H1 (cell line): ENCODE measurements around the gene IGF1. TPM values are rescaled to one million over a fixed set of nuclear protein-coding genes. Genes with fewer than 3 reads are reported as not detected.

Source experiments
- CTCF ChIA-PET: fragments of 300-600 bp; sonication (Branson Sonifier 250); formaldehyde crosslinking; loops from one replicate; lab custom pipeline; 2021; ENCODE audit not compliant: partially characterized antibody; lab: Charles Lee
- POLR2A ChIA-PET: fragments of 300-600 bp; sonication (Branson Sonifier 250); formaldehyde crosslinking; loops from one replicate; lab custom pipeline; 2021; ENCODE audit warnings: inconsistent platforms; ENCODE audit not compliant: partially characterized antibody; lab: Charles Lee
- DNase-seq, 2 experiments: peaks; one replicate each; pipeline versions ENCODE4 v3.0.0 to v3.0.0-alpha.2; 2010 to 2022; ENCODE audit warnings: low spot score in 2 of 2, low read depth in 1 of 2, mixed read lengths in 1 of 2
- FAIRE-seq: peaks from 2 replicates; lab custom pipeline; 2011; peaks lifted over from hg19 to GRCh38; lab: Jason Lieb, UNC
- H2AFZ ChIP-seq: 2 replicates; pipeline ENCODE4 v1.8.1; 2012; ENCODE audit warnings: low read length, inconsistent platforms
- H2AK5ac ChIP-seq: 2 replicates; pipeline ENCODE4 v1.6.1; 2013; ENCODE audit warnings: low read depth, low read length
- H2BK120ac ChIP-seq: replicated peaks from 2 replicates; pipeline ENCODE3; 2013; ENCODE audit warnings: low read depth, low read length, inconsistent platforms
- H2BK12ac ChIP-seq: 2 replicates; pipeline ENCODE4 v1.6.1; 2013; ENCODE audit warnings: low read depth, low read length
- H2BK15ac ChIP-seq: 2 replicates; pipeline ENCODE4 v1.6.1; 2013; ENCODE audit warnings: low read length
- H2BK20ac ChIP-seq: 2 replicates; pipeline ENCODE4 v1.6.1; 2013; ENCODE audit warnings: low read length
- H2BK5ac ChIP-seq: 2 replicates; pipeline ENCODE4 v1.6.1; 2013; ENCODE audit warnings: low read depth, low read length
- H3K14ac ChIP-seq: 2 replicates; pipeline ENCODE4 v1.6.1; 2013; ENCODE audit warnings: inconsistent platforms; ENCODE audit not compliant: insufficient read length
- H3K18ac ChIP-seq: 2 replicates; pipeline ENCODE4 v1.6.1; 2013; ENCODE audit warnings: low read length; ENCODE audit errors: extremely low read depth
- H3K23ac ChIP-seq: 2 replicates; pipeline ENCODE4 v1.6.1; 2013; ENCODE audit warnings: inconsistent platforms; ENCODE audit not compliant: insufficient read length
- H3K23me2 ChIP-seq: 2 replicates; pipeline ENCODE4 v1.6.1; 2013; ENCODE audit warnings: low read depth, low read length
- H3K27ac ChIP-seq: 2 replicates; pipeline ENCODE4 v1.6.1; 2011; ENCODE audit warnings: low read depth, low read length, inconsistent platforms
- H3K27me3 ChIP-seq, 4 experiments: replicated peaks in 1 of 4; 1 replicate in 1 of 4; 2 replicates in 3 of 4; pipeline versions ENCODE4 v1.6.1 to v1.8.1; 2011 to 2013; ENCODE audit warnings: low read length in 3 of 4, mild to moderate bottlenecking in 3 of 4, inconsistent platforms in 2 of 4, mixed read lengths in 2 of 4, moderate library complexity in 1 of 4; ENCODE audit not compliant: control insufficient read depth in 3 of 4, insufficient read depth in 3 of 4; ENCODE audit errors: extremely low read depth in 1 of 4
- H3K36me3 ChIP-seq, 4 experiments: 2 replicates each; pipeline versions ENCODE4 v1.6.1 to v1.8.1; 2011 to 2013; ENCODE audit warnings: mild to moderate bottlenecking in 4 of 4, low read length in 3 of 4, moderate library complexity in 2 of 4, control low read depth in 1 of 4, inconsistent platforms in 1 of 4; ENCODE audit not compliant: insufficient read depth in 4 of 4, control insufficient read depth in 2 of 4
- H3K4ac ChIP-seq: replicated peaks from 2 replicates; pipeline ENCODE3; 2013; ENCODE audit warnings: low read length, low read depth, mixed read lengths, inconsistent platforms; ENCODE audit not compliant: insufficient read length
- H3K4me1 ChIP-seq, 4 experiments: replicated peaks in 1 of 4; 1 replicate in 1 of 4; 2 replicates in 3 of 4; pipeline versions ENCODE4 v1.6.1 to v1.8.1; 2011 to 2013; ENCODE audit warnings: low read length in 3 of 4, inconsistent platforms in 2 of 4, mixed read lengths in 1 of 4; ENCODE audit not compliant: insufficient read depth in 4 of 4, control insufficient read depth in 3 of 4
- H3K4me2 ChIP-seq, 2 experiments: 2 replicates each; pipeline versions ENCODE4 v1.6.1 to v1.8.1; 2011 to 2013; ENCODE audit warnings: low read depth in 2 of 2, low read length in 2 of 2, control low read depth in 1 of 2, inconsistent platforms in 1 of 2, mild to moderate bottlenecking in 1 of 2; ENCODE audit not compliant: insufficient read depth in 1 of 2
- H3K4me3 ChIP-seq, 4 experiments: fragments of 200-600, 300-600 bp in 1 of 4; sonication (generic), shearing (Covaris generic), sonication (Bioruptor Twin) in 1 of 4; 2 replicates each; pipeline versions ENCODE4 v1.5.1 to v1.8.1; 2011 to 2016; ENCODE audit warnings: low read length in 4 of 4, low read depth in 3 of 4, control low read depth in 2 of 4, inconsistent platforms in 2 of 4, mild to moderate bottlenecking in 2 of 4, mixed read lengths in 1 of 4, moderate library complexity in 1 of 4; ENCODE audit not compliant: insufficient read depth in 2 of 4; ENCODE audit errors: extremely low read depth in 1 of 4
- H3K56ac ChIP-seq: replicated peaks from 2 replicates; pipeline ENCODE3; 2013; ENCODE audit warnings: low read depth, mild to moderate bottlenecking, mixed read lengths, low read length, inconsistent platforms; ENCODE audit not compliant: insufficient read length
- H3K79me1 ChIP-seq: 2 replicates; pipeline ENCODE4 v1.6.1; 2013; ENCODE audit warnings: low read depth, low read length, control low read depth
- H3K79me2 ChIP-seq, 2 experiments: 2 replicates each; pipeline versions ENCODE4 v1.6.1 to v1.8.1; 2012 to 2013; ENCODE audit warnings: low read length in 2 of 2, mild to moderate bottlenecking in 2 of 2, inconsistent platforms in 1 of 2; ENCODE audit not compliant: insufficient read depth in 2 of 2, control insufficient read depth in 1 of 2
- H3K9ac ChIP-seq, 4 experiments: replicated peaks in 1 of 4; 1 replicate in 1 of 4; 2 replicates in 3 of 4; pipeline versions ENCODE4 v1.6.1 to v1.8.1; 2011 to 2013; ENCODE audit warnings: low read depth in 3 of 4, low read length in 3 of 4, control low read depth in 2 of 4, mild to moderate bottlenecking in 2 of 4, moderate library complexity in 2 of 4, inconsistent platforms in 1 of 4; ENCODE audit errors: extremely low read depth in 1 of 4
- H3K9me3 ChIP-seq, 2 experiments: 2 replicates each; pipeline versions ENCODE4 v1.6.1 to v1.8.1; 2012 to 2013; ENCODE audit warnings: mild to moderate bottlenecking in 2 of 2, moderate library complexity in 2 of 2, control low read depth in 1 of 2, inconsistent platforms in 1 of 2, low read depth in 1 of 2, low read length in 1 of 2, mixed read lengths in 1 of 2; ENCODE audit not compliant: insufficient read depth in 2 of 2
- H4K20me1 ChIP-seq, 2 experiments: replicated peaks in 1 of 2; 2 replicates each; pipeline versions ENCODE3 to v1.8.1; 2011 to 2013; ENCODE audit warnings: inconsistent platforms in 2 of 2, low read length in 2 of 2, mild to moderate bottlenecking in 1 of 2; ENCODE audit not compliant: insufficient read depth in 2 of 2, control insufficient read depth in 1 of 2
- H4K5ac ChIP-seq: 2 replicates; pipeline ENCODE4 v1.6.1; 2013; ENCODE audit warnings: low read length, low read depth, mixed read lengths, inconsistent platforms; ENCODE audit not compliant: insufficient read length
- H4K8ac ChIP-seq: 2 replicates; pipeline ENCODE4 v1.8.0; 2013; ENCODE audit warnings: mild to moderate bottlenecking, moderate library complexity, low read length, inconsistent platforms; ENCODE audit not compliant: insufficient read depth; ENCODE audit errors: extremely low read depth
- H4K91ac ChIP-seq: replicated peaks from 2 replicates; pipeline ENCODE3; 2013; ENCODE audit warnings: low read length, mixed read lengths, inconsistent platforms; ENCODE audit not compliant: insufficient read length
- ATF2 ChIP-seq: IDR thresholded peaks from 2 replicates; pipeline ENCODE4 v1.6.1; 2012; ENCODE audit warnings: low read length, inconsistent platforms
- BCL11A ChIP-seq, 2 experiments: IDR thresholded peaks; one replicate each; pipeline ENCODE4 v1.6.1; 2011; ENCODE audit warnings: low read depth in 2 of 2, low read length in 2 of 2, mild to moderate bottlenecking in 2 of 2
- CBX5 ChIP-seq: fragments of 300-800, 300-1000 bp; sonication (generic); IDR thresholded peaks from 2 replicates; pipeline ENCODE4 v1.7.1; 2016; ENCODE audit warnings: antibody characterized with exemption, low read length, low read depth
- E2F6 ChIP-seq: IDR thresholded peaks from 2 replicates; pipeline ENCODE4 v1.6.1; 2012; ENCODE audit warnings: inconsistent platforms
- EZH2 ChIP-seq: fragments of 200-600 bp; sonication (generic); IDR thresholded peaks from 2 replicates; pipeline ENCODE4 v1.7.1; 2012; ENCODE audit warnings: low read depth, mild to moderate bottlenecking, moderate library complexity, low read length, inconsistent platforms; ENCODE audit not compliant: severe bottlenecking
- HDAC2 ChIP-seq, 2 experiments: fragments of 300-600 bp in 1 of 2; sonication (generic) in 1 of 2; IDR thresholded peaks; 2 replicates each; pipeline ENCODE4 v1.6.1; 2011 to 2012; ENCODE audit warnings: low read depth in 2 of 2, low read length in 2 of 2, mild to moderate bottlenecking in 2 of 2, moderate library complexity in 2 of 2, borderline replicate concordance in 1 of 2, inconsistent platforms in 1 of 2
- JUND ChIP-seq: IDR thresholded peaks from 2 replicates; pipeline ENCODE4 v1.6.1; 2011; ENCODE audit warnings: mild to moderate bottlenecking, improper control_type of control experiment, low read length
- POLR2AphosphoS5 ChIP-seq: IDR thresholded peaks from 2 replicates; pipeline ENCODE4 v1.6.1; 2011; ENCODE audit warnings: low read depth, low read length
- RXRA ChIP-seq: IDR thresholded peaks from 2 replicates; pipeline ENCODE4 v1.6.1; 2011; ENCODE audit warnings: low read depth, mild to moderate bottlenecking, low read length, moderate library complexity; ENCODE audit not compliant: insufficient read depth
- SRF ChIP-seq: IDR thresholded peaks from 2 replicates; pipeline ENCODE4 v1.6.1; 2011; ENCODE audit warnings: mild to moderate bottlenecking, low read depth, low read length, moderate library complexity
- SUZ12 ChIP-seq: fragments of 200-600 bp; sonication (generic); IDR thresholded peaks from 2 replicates; pipeline ENCODE4 v1.6.1; 2012; ENCODE audit warnings: mild to moderate bottlenecking, inconsistent platforms, low read length, moderate library complexity, mixed read lengths
- ZNF274 ChIP-seq: IDR thresholded peaks from 2 replicates; pipeline ENCODE4 v1.7.0; 2012; ENCODE audit warnings: low read length, borderline replicate concordance; ENCODE audit errors: extremely low read depth
- WGBS, 2 experiments: shearing (Covaris generic) in 1 of 2; methylation state at CpG; one replicate each; pipeline versions ENCODE4 v1.1.6 to v1.1.7; 2013 to 2015; ENCODE audit warnings: low lambda C conversion rate in 2 of 2, mixed read lengths in 2 of 2, inconsistent platforms in 1 of 2, low coverage in 1 of 2, missing lambda C conversion rate in 1 of 2; ENCODE audit not compliant: insufficient replicate concordance in 2 of 2, insufficient coverage in 1 of 2, insufficient read length in 1 of 2; ENCODE audit errors: extremely low coverage in 1 of 2, missing lambda C conversion rate in 1 of 2; 5-methylcytosine and 5-hydroxymethylcytosine counted together
- polyA plus RNA-seq, 7 experiments: library from polyadenylated mRNA; depleted of rRNA in 3 of 7; stranded (reverse) in 5 of 7; unstranded in 2 of 7; fragments of >200 nt in 5 of 7; fragments of 200-250 nt in 2 of 7; gene quantifications; 1 replicate in 5 of 7; 2 replicates in 1 of 7; 4 replicates in 1 of 7; pipeline versions ENCODE4 v1.2.1 to v1.2.3, GENCODE V29; 2011 to 2013; ENCODE audit warnings: missing spikeins in 2 of 7, mixed read lengths in 2 of 7
- total RNA-seq: library from RNA; stranded (reverse); fragmentation: NEBNext Ultra II Directional; extraction: Animal tissue kit (Norgen Biotek cat#: 25700); gene quantifications from 2 replicates; pipeline ENCODE4 v1.2.1, GENCODE V29; 2021

Gene IGF1
- total and polyA plus RNA-seq, 2 of the 8 experiments (the other 6 are each of a cell fraction or from before 2014, with no cell fraction given), result not detected

GRCh38 chr12:102417055-102417454, 63.3 kb downstream of the IGF1 start:
- H2BK12ac ChIP-seq, result no peak overlapping the region
- 92% methylated on average over 2 of the region's 2 CpGs; no CpG with 5 or more reads in 1 of the 2 experiments for WGBS, 2 experiments
- H4K5ac ChIP-seq, result no peak overlapping the region
- no peak for TF ChIP-seq RXRA
- no peak for TF ChIP-seq JUND
- no peak for TF ChIP-seq BCL11A (IDR thresholded peaks at IDR 0.05; ENCODE audit: low read depth in 2 of 2, low read length in 2 of 2)
- TF ChIP-seq CBX5, result no peak
- no peak for TF ChIP-seq ATF2
- TF ChIP-seq SUZ12, result no peak
- TF ChIP-seq HDAC2 (IDR thresholded peaks at IDR 0.05; ENCODE audit: borderline replicate concordance in 1 of 2, low read depth in 2 of 2, low read length in 2 of 2), result no peak
- no peak for TF ChIP-seq E2F6
- TF ChIP-seq SRF, result no peak
- no peak for TF ChIP-seq POLR2AphosphoS5
- TF ChIP-seq EZH2, result no peak
- no peak for TF ChIP-seq ZNF274

More at GRCh38 chr12:102417055-102417454, 63.3 kb downstream of the IGF1 start:
- ChIA-PET CTCF (interaction anchor here (1.3 kb wide), 1 partner anchor 10 kb away, joined by 3 read pairs; no protein-coding TSS in a partner anchor), POLR2A (no interaction called here)
- Histone ChIP-seq H3K18ac (no peak overlapping the region), H3K9me3 (no peaks in the 10 kb centered on the region), H3K4ac (no peak overlapping the region), H2AK5ac (no peak overlapping the region), H3K23ac (no peak overlapping the region), H3K9ac (no peak overlapping the region), H2BK5ac (no peak overlapping the region), H3K27ac (no peak overlapping the region), H2BK15ac (no peak overlapping the region), H3K14ac (no peak overlapping the region), H4K8ac (no peak overlapping the region), H3K4me1 (no peaks in the 10 kb centered on the region), H4K91ac (no peak overlapping the region), H3K36me3 (no peaks in the 10 kb centered on the region), H3K4me2 (no peak overlapping the region), H3K56ac (no peak overlapping the region), H3K79me2 (no peaks in the 10 kb centered on the region), H3K4me3 (no peak overlapping the region), H2BK20ac (no peak overlapping the region), H4K20me1 (no peaks in the 10 kb centered on the region), H2AFZ (no peak overlapping the region), H3K23me2 (no peaks in the 10 kb centered on the region; the same call in 1 of the 2 replicates), H3K79me1 (no peaks in the 10 kb centered on the region), H3K27me3 (no peaks in the 10 kb centered on the region), H2BK120ac (no peak overlapping the region)
- FAIRE-seq (no peak), DNase-seq (no peak)
